ENCODE measurements around the gene CCDC51. TPM values are rescaled to one million over a fixed set of nuclear protein-coding genes. Genes with fewer than 3 reads are reported as not detected.

Gene CCDC51
- total RNA-seq, 1 experiment from 2014 or later, result 18.9 TPM

GRCh38 chr3:48416546-48416945 lies 23.4 kb downstream of the CCDC51 start:
- TSS peak; percentile 10 for BruUV-seq (replicated peaks)
- no peak for TF ChIP-seq CTCF (IDR thresholded peaks at IDR 0.05; ENCODE audit: unreplicated experiment)
- Mint-ChIP-seq H3K27me3 (ENCODE audit: unreplicated experiment) (no peaks in the 10 kb centered on the region), H3K27ac (ENCODE audit: unreplicated experiment) (no peak overlapping the region), H3K4me1 (ENCODE audit: low read depth, unreplicated experiment) (no peaks in the 10 kb centered on the region), H3K4me3 (ENCODE audit: low read depth, unreplicated experiment) (no peak overlapping the region), H3K9me3 (ENCODE audit: low read depth, unreplicated experiment) (no peaks in the 10 kb centered on the region), H3K36me3 (ENCODE audit: insufficient read depth, unreplicated experiment) (peaks cover 72% of the 10 kb centered on the region)
- CTCF ChIA-PET, result interaction anchor here (1.1 kb wide), 1 partner anchor 19 kb away, joined by 3 read pairs; no protein-coding TSS in a partner anchor
- no peak for DNase-seq
- intact Hi-C loops (cut with micrococcal nuclease; ENCODE audit: unreplicated experiment), result no loop called here

- Mint-ChIP-seq H3K27me3 (ENCODE audit: unreplicated experiment) (no peaks in the 10 kb centered on the region), H3K4me1 (ENCODE audit: low read depth, unreplicated experiment) (no peaks in the 10 kb centered on the region), H3K9me3 (ENCODE audit: low read depth, unreplicated experiment) (no peaks in the 10 kb centered on the region), H3K4me3 (ENCODE audit: low read depth, unreplicated experiment) (no peak overlapping the region), H3K27ac (ENCODE audit: unreplicated experiment) (no peak overlapping the region), H3K36me3 (ENCODE audit: insufficient read depth, unreplicated experiment) (peaks cover 75% of the 10 kb centered on the region)
- TF ChIP-seq CTCF (IDR thresholded peaks at IDR 0.05; ENCODE audit: unreplicated experiment), result no peak
- intact Hi-C loops (cut with micrococcal nuclease; ENCODE audit: unreplicated experiment), result no loop called here
- BruUV-seq (replicated peaks), result no TSS peak
- no peak for DNase-seq
- CTCF ChIA-PET, result interaction anchor here (1.1 to 1.2 kb wide), 2 partner anchors 15 to 20 kb away, joined by 3 read pairs; no protein-coding TSS in a partner anchor
Measured at GRCh38 chr3:48416091-48416505, 23.8 kb downstream of the CCDC51 start.

GRCh38 chr3:48415251-48415953 lies 24.5 kb downstream of the CCDC51 start:
- BruUV-seq (replicated peaks), result no TSS peak
- Mint-ChIP-seq H3K4me1 (ENCODE audit: low read depth, unreplicated experiment) (no peaks in the 10 kb centered on the region), H3K27me3 (ENCODE audit: unreplicated experiment) (no peaks in the 10 kb centered on the region), H3K4me3 (ENCODE audit: low read depth, unreplicated experiment) (no peak overlapping the region), H3K27ac (ENCODE audit: unreplicated experiment) (no peak overlapping the region), H3K9me3 (ENCODE audit: low read depth, unreplicated experiment) (no peaks in the 10 kb centered on the region), H3K36me3 (ENCODE audit: insufficient read depth, unreplicated experiment) (peaks cover 74% of the 10 kb centered on the region)
- TF ChIP-seq CTCF (IDR thresholded peaks at IDR 0.05; ENCODE audit: unreplicated experiment), result no peak
- CTCF ChIA-PET, result interaction anchor here (0.7 to 1.2 kb wide), 3 partner anchors 15 to 36 kb away, joined by 3 read pairs; no protein-coding TSS in a partner anchor
- DNase-seq, result no peak
- intact Hi-C loops (cut with micrococcal nuclease; ENCODE audit: unreplicated experiment), result no loop called here

GRCh38 chr3:48414376-48415250 lies 25.3 kb downstream of the CCDC51 start:
- peaks cover 74% of the 10 kb centered on the region for H3K36me3 Mint-ChIP-seq (ENCODE audit: insufficient read depth, unreplicated experiment)
- H3K4me1 Mint-ChIP-seq (ENCODE audit: low read depth, unreplicated experiment), result no peaks in the 10 kb centered on the region
- CTCF ChIA-PET, result interaction anchor here (0.6 to 1.2 kb wide), 3 partner anchors 14 to 37 kb away, joined by 3 to 8 read pairs (median 3); no protein-coding TSS in a partner anchor
- intact Hi-C loops (cut with micrococcal nuclease; ENCODE audit: unreplicated experiment), result no loop called here
- no peak for DNase-seq
- no peaks in the 10 kb centered on the region for H3K27me3 Mint-ChIP-seq (ENCODE audit: unreplicated experiment)
- TF ChIP-seq CTCF (IDR thresholded peaks at IDR 0.05; ENCODE audit: unreplicated experiment), result no peak
- no TSS peak for BruUV-seq (replicated peaks)
- H3K4me3 Mint-ChIP-seq (ENCODE audit: low read depth, unreplicated experiment), result no peak overlapping the region
- H3K9me3 Mint-ChIP-seq (ENCODE audit: low read depth, unreplicated experiment), result no peaks in the 10 kb centered on the region
- no peak overlapping the region for H3K27ac Mint-ChIP-seq (ENCODE audit: unreplicated experiment)

Data from Calu3 (cell line).